ENCODE measurements around the gene SCNN1G.

The SCNN1G gene

GRCh38 chr16:23258919-23259237 lies 76.3 kb downstream of the SCNN1G start:
- Mint-ChIP-seq H3K27me3 (ENCODE audit: low read depth) (peaks cover 3% of the 10 kb centered on the region), H3K27ac (no peak overlapping the region), H3K36me3 (ENCODE audit: low read depth) (no peaks in the 10 kb centered on the region), H3K4me3 (no peak overlapping the region), H3K9me3 (no peaks in the 10 kb centered on the region), H3K4me1 (ENCODE audit: low read depth) (no peaks in the 10 kb centered on the region)
- no peak for DNase-seq (ENCODE audit: low spot score)
